ENCODE results near the gene B4GALT7.
A peak's percentile ranks its signal among the peaks of the same experiment; 100 is the strongest.

B4GALT7 gene

GRCh38 chr5:177598477-177598876, 1.5 kb upstream of the B4GALT7 start:
- TF ChIP-seq CTCF (IDR thresholded peaks at IDR 0.05; ENCODE audit: insufficient read depth, low read length, poor library complexity, severe bottlenecking) (no peak), EZH2phosphoT487 (conservative IDR thresholded peaks at IDR 0.05; ENCODE audit: low read length) (no peak)
- no peak overlapping the region for H3K27ac ChIP-seq (ENCODE audit: low read depth, low read length)
- H3K4me2 ChIP-seq (ENCODE audit: low read depth, low read length, poor library complexity, severe bottlenecking): peak overlapping the region; percentile 24
- H3K4me3 ChIP-seq (ENCODE audit: insufficient read depth, low read length, poor library complexity, severe bottlenecking): no peak overlapping the region
- no peaks in the 10 kb centered on the region for H4K20me1 ChIP-seq (ENCODE audit: low read depth, low read length)
- peaks cover 13% of the 10 kb centered on the region for H3K36me3 ChIP-seq (ENCODE audit: low read length)
- H2AFZ ChIP-seq (ENCODE audit: low read depth, low read length, severe bottlenecking): no peak overlapping the region
- no peaks in the 10 kb centered on the region for H3K9me3 ChIP-seq (ENCODE audit: insufficient read depth, low read length)
- peaks cover 5% of the 10 kb centered on the region; the same call in 1 of the 2 replicates for H3K79me2 ChIP-seq (ENCODE audit: insufficient read depth, low read length)
- no peaks in the 10 kb centered on the region for H3K27me3 ChIP-seq (ENCODE audit: low read length)
- no peaks in the 10 kb centered on the region for H3K9me2 ChIP-seq (replicated peaks; ENCODE audit: insufficient read depth, low read length)
- peaks cover 12% of the 10 kb centered on the region for H3F3A ChIP-seq (ENCODE audit: insufficient read depth)
- no peak overlapping the region for H3K9ac ChIP-seq (ENCODE audit: low read length)

- Histone ChIP-seq H3F3A (ENCODE audit: insufficient read depth) (peaks cover 12% of the 10 kb centered on the region), H2AFZ (ENCODE audit: low read depth, low read length, severe bottlenecking) (peak overlapping the region; percentile 84), H3K4me3 (ENCODE audit: insufficient read depth, low read length, poor library complexity, severe bottlenecking) (peak overlapping the region; percentile 90), H3K36me3 (ENCODE audit: low read length) (no peaks in the 10 kb centered on the region), H3K9ac (ENCODE audit: low read length) (peak overlapping the region; percentile 75), H3K4me2 (ENCODE audit: low read depth, low read length, poor library complexity, severe bottlenecking) (peak overlapping the region; percentile 87), H3K9me2 (replicated peaks; ENCODE audit: insufficient read depth, low read length) (no peaks in the 10 kb centered on the region), H4K20me1 (ENCODE audit: low read depth, low read length) (no peaks in the 10 kb centered on the region), H3K27ac (ENCODE audit: low read depth, low read length) (peak overlapping the region; percentile 41), H3K79me2 (ENCODE audit: insufficient read depth, low read length) (0 out of 2 replicates have a peak, but pooled peaks cover 5% of the 10 kb centered on the region), H3K27me3 (ENCODE audit: low read length) (no peaks in the 10 kb centered on the region), H3K9me3 (ENCODE audit: insufficient read depth, low read length) (no peaks in the 10 kb centered on the region)
- TF ChIP-seq EZH2phosphoT487 (conservative IDR thresholded peaks at IDR 0.05; ENCODE audit: low read length) (no peak), CTCF (IDR thresholded peaks at IDR 0.05; ENCODE audit: insufficient read depth, low read length, poor library complexity, severe bottlenecking) (no peak)
These were observed 631 bp downstream of the B4GALT7 start for GRCh38 chr5:177600508-177601018.

GRCh38 chr5:177601126-177601525, 1.2 kb downstream of the B4GALT7 start:
- Histone ChIP-seq H2AFZ (ENCODE audit: low read depth, low read length, severe bottlenecking) (no peak overlapping the region), H3K36me3 (ENCODE audit: low read length) (no peaks in the 10 kb centered on the region), H3K4me3 (ENCODE audit: insufficient read depth, low read length, poor library complexity, severe bottlenecking) (no peak overlapping the region), H3K4me2 (ENCODE audit: low read depth, low read length, poor library complexity, severe bottlenecking) (peak overlapping the region; percentile 87), H4K20me1 (ENCODE audit: low read depth, low read length) (no peaks in the 10 kb centered on the region), H3K27ac (ENCODE audit: low read depth, low read length) (no peak overlapping the region; the same call in 1 of the 2 replicates), H3K9me3 (ENCODE audit: insufficient read depth, low read length) (no peaks in the 10 kb centered on the region), H3K27me3 (ENCODE audit: low read length) (no peaks in the 10 kb centered on the region), H3K79me2 (ENCODE audit: insufficient read depth, low read length) (0 out of 2 replicates have a peak, but pooled peaks cover 5% of the 10 kb centered on the region), H3K9ac (ENCODE audit: low read length) (0 out of 2 replicates have a peak overlapping the region, but pooled peaks have one; percentile 75), H3F3A (ENCODE audit: insufficient read depth) (peaks cover 12% of the 10 kb centered on the region), H3K9me2 (replicated peaks; ENCODE audit: insufficient read depth, low read length) (no peaks in the 10 kb centered on the region)
- TF ChIP-seq EZH2phosphoT487 (conservative IDR thresholded peaks at IDR 0.05; ENCODE audit: low read length) (no peak), CTCF (IDR thresholded peaks at IDR 0.05; ENCODE audit: insufficient read depth, low read length, poor library complexity, severe bottlenecking) (no peak)
